ENCODE results near the gene PLEKHH1.

Gene PLEKHH1

GRCh38 chr14:67636361-67636919, 103.3 kb downstream of the PLEKHH1 start:
- TF ChIP-seq POLR2A (IDR thresholded peaks at IDR 0.05; ENCODE audit: low read depth, low read length): no peak
- DNase-seq (ENCODE audit: insufficient read length, low spot score) (no peak), FAIRE-seq (no peak)

- FAIRE-seq (no peak), DNase-seq (ENCODE audit: insufficient read length, low spot score) (no peak)
- TF ChIP-seq POLR2A (IDR thresholded peaks at IDR 0.05; ENCODE audit: low read depth, low read length): no peak
These were observed 105.6 kb downstream of the PLEKHH1 start for GRCh38 chr14:67638642-67639041.

Data from H54 (cell line).